Neuronal stem cell (in vitro differentiated cells): Measurements from ENCODE around the gene TSHZ2.
A peak's percentile ranks its signal among the peaks of the same experiment; 100 is the strongest.

Experiments
- DNase-seq: peaks from one replicate; pipeline ENCODE4 v3.0.0-alpha.2; 2013; ENCODE audit warnings: low spot score
- H2AFZ ChIP-seq: one replicate; pipeline ENCODE4 v1.6.1; 2013; ENCODE audit warnings: mild to moderate bottlenecking, low read length, inconsistent platforms
- H2AK5ac ChIP-seq: 2 replicates; pipeline ENCODE4 v1.6.1; 2013; ENCODE audit warnings: low read depth, mild to moderate bottlenecking, inconsistent platforms, low read length, moderate library complexity, mixed read lengths
- H2BK120ac ChIP-seq: 2 replicates; pipeline ENCODE4 v1.6.1; 2013; ENCODE audit warnings: low read depth, mild to moderate bottlenecking, inconsistent platforms, low read length, moderate library complexity, mixed read lengths
- H2BK12ac ChIP-seq: one replicate; pipeline ENCODE4 v1.6.1; 2013; ENCODE audit warnings: low read length, inconsistent platforms
- H2BK15ac ChIP-seq: 2 replicates; pipeline ENCODE4 v1.6.1; 2013; ENCODE audit warnings: mild to moderate bottlenecking, low read length, inconsistent platforms, mixed read lengths
- H2BK5ac ChIP-seq: one replicate; pipeline ENCODE4 v1.6.1; 2013; ENCODE audit warnings: inconsistent platforms, mild to moderate bottlenecking, low read length, moderate library complexity
- H3K14ac ChIP-seq: one replicate; pipeline ENCODE4 v1.6.1; 2013; ENCODE audit warnings: low read length, inconsistent platforms
- H3K18ac ChIP-seq: 2 replicates; pipeline ENCODE4 v1.6.1; 2013; ENCODE audit warnings: low read length, inconsistent platforms
- H3K23ac ChIP-seq: 2 replicates; pipeline ENCODE4 v1.6.1; 2013; ENCODE audit warnings: low read depth, mild to moderate bottlenecking, mixed read lengths, low read length, inconsistent platforms; ENCODE audit not compliant: poor library complexity
- H3K27ac ChIP-seq: replicated peaks from 3 replicates; pipeline ENCODE4 v1.5.1; 2013; ENCODE audit warnings: low read length, inconsistent platforms
- H3K27me3 ChIP-seq, 3 experiments: 2 replicates each; pipeline ENCODE4 v1.6.1; 2013; ENCODE audit warnings: low read length in 3 of 3, mild to moderate bottlenecking in 2 of 3, inconsistent platforms in 1 of 3, low read depth in 1 of 3, mixed read lengths in 1 of 3, moderate library complexity in 1 of 3; ENCODE audit not compliant: control insufficient read depth in 3 of 3, insufficient read depth in 3 of 3
- H3K36me3 ChIP-seq, 2 donors: replicated peaks in 1 of 2; 2 replicates each; pipeline ENCODE4 v1.6.1; 2013; ENCODE audit warnings: low read length in 2 of 2; ENCODE audit not compliant: control insufficient read depth in 2 of 2, insufficient read depth in 2 of 2
- H3K4ac ChIP-seq: 2 replicates; pipeline ENCODE4 v1.6.1; 2013; ENCODE audit warnings: inconsistent platforms, mild to moderate bottlenecking, low read length, moderate library complexity
- H3K4me1 ChIP-seq, 2 donors: 1 replicate in 1 of 2; 2 replicates in 1 of 2; pipeline ENCODE4 v1.6.1; 2013; ENCODE audit warnings: low read length in 2 of 2, low read depth in 1 of 2; ENCODE audit not compliant: control insufficient read depth in 2 of 2, insufficient read depth in 1 of 2
- H3K4me2 ChIP-seq: one replicate; pipeline ENCODE4 v1.6.1; 2013; ENCODE audit warnings: mild to moderate bottlenecking, low read length, inconsistent platforms; ENCODE audit not compliant: insufficient read depth, poor library complexity, severe bottlenecking
- H3K4me3 ChIP-seq, 2 donors: 2 replicates each; pipeline ENCODE4 v1.5.1; 2013; ENCODE audit warnings: low read length in 2 of 2, mild to moderate bottlenecking in 2 of 2, inconsistent platforms in 1 of 2, moderate library complexity in 1 of 2
- H3K79me1 ChIP-seq: one replicate; pipeline ENCODE4 v1.6.1; 2013; ENCODE audit warnings: low read depth, mild to moderate bottlenecking, inconsistent platforms, low read length, moderate library complexity
- H3K9ac ChIP-seq: one replicate; pipeline ENCODE4 v1.6.1; 2013; ENCODE audit warnings: mild to moderate bottlenecking, low read depth, low read length, inconsistent platforms; ENCODE audit not compliant: poor library complexity
- H3K9me3 ChIP-seq, 2 donors: replicated peaks in 1 of 2; 2 replicates each; pipeline versions ENCODE3 to v1.6.1; 2013; ENCODE audit warnings: low read length in 2 of 2, mild to moderate bottlenecking in 2 of 2, inconsistent platforms in 1 of 2, low read depth in 1 of 2, mixed read lengths in 1 of 2, moderate library complexity in 1 of 2; ENCODE audit not compliant: control insufficient read depth in 2 of 2, insufficient read depth in 1 of 2
- H4K8ac ChIP-seq: one replicate; pipeline ENCODE4 v1.6.1; 2013; ENCODE audit warnings: low read depth, mild to moderate bottlenecking, inconsistent platforms, low read length, moderate library complexity
- H4K91ac ChIP-seq: one replicate; pipeline ENCODE4 v1.6.1; 2013; ENCODE audit warnings: low read length, low read depth, mild to moderate bottlenecking, inconsistent platforms; ENCODE audit not compliant: poor library complexity
- WGBS, 2 donors: extraction: QIAGEN DNeasy Blood & Tissue Kit; methylation state at CpG; one replicate each; pipeline ENCODE4 v1.1.7; 2013; ENCODE audit warnings: missing lambda C conversion rate in 2 of 2, mixed read lengths in 1 of 2; ENCODE audit not compliant: insufficient read length in 2 of 2, insufficient replicate concordance in 1 of 2; ENCODE audit errors: extremely low coverage in 2 of 2; 5-methylcytosine and 5-hydroxymethylcytosine counted together

Gene TSHZ2

GRCh38 chr20:53042521-53042920 lies 70.4 kb downstream of the TSHZ2 start:
- no peaks in the 10 kb centered on the region for H3K27me3 ChIP-seq
- H3K9ac ChIP-seq, result no peak overlapping the region
- WGBS, 2 donors, result no CpG with 5 or more reads among the region's 3 CpGs

GRCh38 chr20:53044296-53044695 lies 72.1 kb downstream of the TSHZ2 start:
- H4K8ac ChIP-seq, result no peak overlapping the region
- H3K79me1 ChIP-seq, result no peaks in the 10 kb centered on the region
- no peak overlapping the region for H2BK120ac ChIP-seq
- no peak for DNase-seq
- H3K36me3 ChIP-seq, result no peaks in the 10 kb centered on the region
- H2AK5ac ChIP-seq, result no peak overlapping the region
- peaks cover 0 to 5% of the 10 kb centered on the region in 2 donors for H3K4me1 ChIP-seq
- H2BK5ac ChIP-seq, result no peak overlapping the region
- H3K4me2 ChIP-seq, result no peak overlapping the region
- no peak overlapping the region for H3K27ac ChIP-seq
- H3K4ac ChIP-seq, result no peak overlapping the region
- no peak overlapping the region for H3K14ac ChIP-seq
- no peak overlapping the region for H3K4me3 ChIP-seq
- peak overlapping the region; percentile 25 for H3K18ac ChIP-seq
- no peak overlapping the region for H2BK12ac ChIP-seq
- H4K91ac ChIP-seq, result no peak overlapping the region
- no peak overlapping the region for H2AFZ ChIP-seq
- H3K23ac ChIP-seq, result no peak overlapping the region
- no peak overlapping the region for H2BK15ac ChIP-seq
- WGBS, 2 donors, result no CpG with 5 or more reads among the region's 5 CpGs
- H3K9ac ChIP-seq, result no peak overlapping the region
- no peaks in the 10 kb centered on the region for H3K27me3 ChIP-seq
- H3K9me3 ChIP-seq, result peaks cover 0 to 15% of the 10 kb centered on the region in 2 donors

More at GRCh38 chr20:53042521-53042920, 70.4 kb downstream of the TSHZ2 start:
- no peak overlapping the region for H2BK120ac ChIP-seq
- peaks cover 0 to 15% of the 10 kb centered on the region in 2 donors for H3K9me3 ChIP-seq
- peaks cover 2 to 4% of the 10 kb centered on the region in 2 donors for H3K4me1 ChIP-seq
- H3K79me1 ChIP-seq, result no peaks in the 10 kb centered on the region
- no peak overlapping the region for H3K4ac ChIP-seq
- DNase-seq, result no peak
- no peak overlapping the region for H2BK12ac ChIP-seq
- no peak overlapping the region for H3K4me3 ChIP-seq
- no peak overlapping the region for H3K27ac ChIP-seq
- no peaks in the 10 kb centered on the region for H3K36me3 ChIP-seq
- no peak overlapping the region for H2AK5ac ChIP-seq
- H2BK15ac ChIP-seq, result no peak overlapping the region
- H3K18ac ChIP-seq, result no peak overlapping the region
- no peak overlapping the region for H2BK5ac ChIP-seq
- H4K8ac ChIP-seq, result no peak overlapping the region
- no peak overlapping the region for H3K4me2 ChIP-seq
- H2AFZ ChIP-seq, result no peak overlapping the region
- H3K14ac ChIP-seq, result no peak overlapping the region
- no peak overlapping the region for H4K91ac ChIP-seq
- H3K23ac ChIP-seq, result no peak overlapping the region

- Histone ChIP-seq H4K8ac (no peak overlapping the region), H2AK5ac (no peak overlapping the region), H3K4ac (no peak overlapping the region), H3K27me3 (no peaks in the 10 kb centered on the region), H2BK12ac (no peak overlapping the region), H3K4me1 (peaks cover 0 to 8% of the 10 kb centered on the region in 2 donors), H2BK120ac (no peak overlapping the region), H3K9me3 (peaks cover 0 to 15% of the 10 kb centered on the region in 2 donors), H3K36me3 (no peaks in the 10 kb centered on the region), H3K79me1 (no peaks in the 10 kb centered on the region), H4K91ac (no peak overlapping the region), H3K14ac (no peak overlapping the region), H3K27ac (no peak overlapping the region), H3K18ac (no peak overlapping the region), H3K4me2 (no peak overlapping the region), H3K9ac (no peak overlapping the region), H2BK15ac (no peak overlapping the region), H3K23ac (no peak overlapping the region), H3K4me3 (no peak overlapping the region), H2BK5ac (no peak overlapping the region), H2AFZ (no peak overlapping the region)
- no peak for DNase-seq
- WGBS, 2 donors, result no CpG with 5 or more reads among the region's 7 CpGs
These were observed 73.8 kb downstream of the TSHZ2 start for GRCh38 chr20:53045941-53046340.

- no peak overlapping the region for H2BK15ac ChIP-seq
- H2AFZ ChIP-seq, result no peak overlapping the region
- DNase-seq, result no peak
- no peak overlapping the region for H2AK5ac ChIP-seq
- H3K14ac ChIP-seq, result no peak overlapping the region
- H3K23ac ChIP-seq, result no peak overlapping the region
- no peak overlapping the region for H2BK12ac ChIP-seq
- H3K4ac ChIP-seq, result no peak overlapping the region
- H2BK120ac ChIP-seq, result no peak overlapping the region
- no peak overlapping the region for H4K91ac ChIP-seq
- no CpG with 5 or more reads among the region's 2 CpGs for WGBS, 2 donors
- no peak overlapping the region for H3K4me3 ChIP-seq
- no peak overlapping the region for H2BK5ac ChIP-seq
- no peaks in the 10 kb centered on the region for H3K27me3 ChIP-seq
- no peaks in the 10 kb centered on the region for H3K36me3 ChIP-seq
- H3K9me3 ChIP-seq, result peaks cover 0 to 15% of the 10 kb centered on the region in 2 donors
- no peak overlapping the region for H3K27ac ChIP-seq
- H3K79me1 ChIP-seq, result no peaks in the 10 kb centered on the region
- no peak overlapping the region for H3K9ac ChIP-seq
- no peak overlapping the region for H3K4me2 ChIP-seq
- no peak overlapping the region for H3K18ac ChIP-seq
- no peak overlapping the region for H4K8ac ChIP-seq
- H3K4me1 ChIP-seq, result peaks cover 0 to 8% of the 10 kb centered on the region in 2 donors
These were observed 75.0 kb downstream of the TSHZ2 start for GRCh38 chr20:53047203-53047602.
